BLaER1 treated with 17β-estradiol and CSF1 and Interleukin-3, amounts not matched to agents 10 nM and 100 nM (cell line): ENCODE results near the gene ELMO1.

Experiments
- H3K27ac ChIP-seq, 11 experiments: shearing (Covaris generic); formaldehyde crosslinking; 2 replicates each; pipeline ENCODE4 v1.8.1; 2022
- H3K27me3 ChIP-seq, 11 experiments: shearing (Covaris generic); formaldehyde crosslinking; 2 replicates each; pipeline ENCODE4 v1.8.1; 2022
- H3K36me3 ChIP-seq, 11 experiments: shearing (Covaris generic); formaldehyde crosslinking; 2 replicates each; pipeline ENCODE4 v1.8.1; 2022
- H3K4me1 ChIP-seq, 10 experiments: shearing (Covaris generic); formaldehyde crosslinking; 2 replicates each; pipeline ENCODE4 v1.8.1; 2022
- H3K4me2 ChIP-seq, 11 experiments: shearing (Covaris generic); formaldehyde crosslinking; 2 replicates each; pipeline ENCODE4 v1.8.1; 2022
- H3K4me3 ChIP-seq, 10 experiments: shearing (Covaris generic); formaldehyde crosslinking; 2 replicates each; pipeline ENCODE4 v1.8.1; 2022
- H3K9ac ChIP-seq, 11 experiments: shearing (Covaris generic); formaldehyde crosslinking; 2 replicates each; pipeline ENCODE4 v1.8.1; 2022
- H3K9me3 ChIP-seq, 11 experiments: shearing (Covaris generic); formaldehyde crosslinking; replicated peaks in 1 of 11; 2 replicates each; pipeline ENCODE4 v1.8.1; 2022
- H4K20me1 ChIP-seq, 11 experiments: shearing (Covaris generic); formaldehyde crosslinking; 2 replicates each; pipeline ENCODE4 v1.8.1; 2022
- Cebpa-rat ChIP-seq, 11 experiments: shearing (Covaris generic); IDR thresholded peaks; 2 replicates each; pipeline ENCODE4 v1.8.1; 2022

ELMO1 gene

DNA sequence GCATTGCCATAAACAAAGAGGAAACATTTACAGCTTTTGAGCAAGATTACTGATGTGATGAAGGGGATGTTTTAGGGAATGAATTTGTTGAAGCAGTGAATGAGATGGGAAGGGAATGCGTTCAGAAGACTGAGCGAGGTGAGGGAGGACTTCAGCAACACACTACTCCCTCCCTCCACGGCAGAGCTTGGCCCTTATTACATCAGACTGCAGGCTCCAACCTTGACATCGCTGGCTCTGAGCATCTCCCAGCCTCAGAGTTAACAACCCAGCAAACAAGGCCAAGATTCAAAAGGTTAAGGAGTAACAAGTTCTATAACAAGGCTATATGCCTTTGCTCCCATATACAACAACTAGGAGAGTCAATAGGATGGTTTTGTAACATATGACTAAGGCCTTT, 164.4 kb downstream of the ELMO1 start:
- peaks cover 0 to 13% (median 10%) of the 10 kb centered on the region in 11 experiments; a peak in 16 of 22 replicates for H3K9me3 ChIP-seq
- H3K27ac ChIP-seq = no peak overlapping the region

GRCh38 chr7:37283716-37284115, 164.9 kb downstream of the ELMO1 start:
- Histone ChIP-seq H3K9ac (no peak overlapping the region), H3K4me2 (peak overlapping the region in 2 of 11 experiments; percentile 34 to 43; a peak in 6 of 22 replicates), H4K20me1 (peaks cover 6 to 84% (median 26%) of the 10 kb centered on the region in 11 experiments; a peak in 18 of 22 replicates), H3K27ac (no peak overlapping the region), H3K9me3 (peaks cover 0 to 17% (median 13%) of the 10 kb centered on the region in 11 experiments; a peak in 16 of 22 replicates), H3K4me1 (peaks cover 15 to 48% (median 21%) of the 10 kb centered on the region in 10 experiments; a peak in 19 of 20 replicates), H3K4me3 (no peak overlapping the region), H3K36me3 (peaks cover 0 to 23% (median 11%) of the 10 kb centered on the region in 11 experiments; a peak in 17 of 22 replicates), H3K27me3 (no peaks in the 10 kb centered on the region)
- no peak for TF ChIP-seq Cebpa-rat (IDR thresholded peaks at IDR 0.05)

More for the DNA sequence above, 164.4 kb downstream of the ELMO1 start:
- Histone ChIP-seq H3K4me3 (no peak overlapping the region), H3K27me3 (no peaks in the 10 kb centered on the region), H3K4me1 (peaks cover 15 to 48% (median 21%) of the 10 kb centered on the region in 10 experiments; a peak in 19 of 20 replicates), H3K36me3 (peaks cover 0 to 19% (median 6%) of the 10 kb centered on the region in 11 experiments; a peak in 16 of 22 replicates), H3K4me2 (peak overlapping the region in 3 of 11 experiments; percentile 7 to 43 (median 34); a peak in 6 of 22 replicates), H3K9ac (no peak overlapping the region), H4K20me1 (peaks cover 6 to 87% (median 27%) of the 10 kb centered on the region in 11 experiments; a peak in 18 of 22 replicates)
- no peak for TF ChIP-seq Cebpa-rat (IDR thresholded peaks at IDR 0.05)

DNA sequence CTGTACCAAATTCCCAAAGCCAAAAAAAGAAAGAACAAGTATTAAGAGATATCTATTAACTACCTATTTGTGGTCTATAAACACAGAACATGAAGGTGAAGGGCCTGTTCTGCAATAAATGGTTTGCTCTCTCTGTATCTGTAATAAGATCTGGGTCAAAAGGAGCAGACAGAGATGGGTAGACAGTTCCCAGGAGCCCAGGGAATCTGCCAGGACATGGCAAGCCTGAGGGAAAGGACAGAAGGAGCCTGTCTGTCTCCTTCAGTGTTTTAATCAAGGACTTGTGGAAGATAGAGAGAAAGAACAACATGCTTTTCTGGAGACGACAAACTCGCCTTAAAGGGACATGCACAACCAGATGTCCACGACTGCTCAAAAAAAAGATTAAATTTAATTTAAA, 165.7 kb downstream of the ELMO1 start:
- Histone ChIP-seq H3K27me3 (no peaks in the 10 kb centered on the region), H3K9me3 (peaks cover 0 to 17% (median 13%) of the 10 kb centered on the region in 11 experiments; a peak in 16 of 22 replicates), H3K9ac (no peak overlapping the region), H3K27ac (no peak overlapping the region), H3K36me3 (peaks cover 0 to 28% (median 13%) of the 10 kb centered on the region in 11 experiments; a peak in 17 of 22 replicates), H3K4me2 (no peak overlapping the region; a peak in 2 of 22 replicates), H3K4me1 (peaks cover 15 to 48% (median 21%) of the 10 kb centered on the region in 10 experiments; a peak in 19 of 20 replicates), H4K20me1 (peaks cover 6 to 77% (median 26%) of the 10 kb centered on the region in 11 experiments; a peak in 18 of 22 replicates), H3K4me3 (no peak overlapping the region)
- no peak for TF ChIP-seq Cebpa-rat (IDR thresholded peaks at IDR 0.05)

GRCh38 chr7:37282093-37282444, 166.6 kb downstream of the ELMO1 start:
- TF ChIP-seq Cebpa-rat (IDR thresholded peaks at IDR 0.05) = no peak

GRCh38 chr7:37281368-37282092, 167.1 kb downstream of the ELMO1 start:
- H3K9me3 ChIP-seq = peaks cover 0 to 17% (median 13%) of the 10 kb centered on the region in 11 experiments; a peak in 16 of 22 replicates
- no peaks in the 10 kb centered on the region for H3K27me3 ChIP-seq
- H3K4me1 ChIP-seq = peaks cover 6 to 39% (median 13%) of the 10 kb centered on the region in 10 experiments; a peak in 18 of 20 replicates
- no peak overlapping the region for H3K4me2 ChIP-seq
- H3K4me3 ChIP-seq = no peak overlapping the region
- no peak for TF ChIP-seq Cebpa-rat (IDR thresholded peaks at IDR 0.05)
- no peak overlapping the region for H3K9ac ChIP-seq
- peaks cover 6 to 76% (median 26%) of the 10 kb centered on the region in 11 experiments; a peak in 17 of 22 replicates for H4K20me1 ChIP-seq
- peaks cover 0 to 35% (median 15%) of the 10 kb centered on the region in 11 experiments; a peak in 17 of 22 replicates for H3K36me3 ChIP-seq
- no peak overlapping the region for H3K27ac ChIP-seq

More at GRCh38 chr7:37282093-37282444, 166.6 kb downstream of the ELMO1 start:
- H3K4me3 ChIP-seq = no peak overlapping the region
- peaks cover 0 to 33% (median 15%) of the 10 kb centered on the region in 11 experiments; a peak in 17 of 22 replicates for H3K36me3 ChIP-seq
- no peak overlapping the region for H3K9ac ChIP-seq
- H3K27ac ChIP-seq = no peak overlapping the region
- no peak overlapping the region for H3K4me2 ChIP-seq
- H3K27me3 ChIP-seq = no peaks in the 10 kb centered on the region
- H3K9me3 ChIP-seq = peaks cover 0 to 17% (median 13%) of the 10 kb centered on the region in 11 experiments; a peak in 16 of 22 replicates
- H3K4me1 ChIP-seq = peaks cover 11 to 44% (median 16%) of the 10 kb centered on the region in 10 experiments; a peak in 19 of 20 replicates
- peaks cover 6 to 77% (median 26%) of the 10 kb centered on the region in 11 experiments; a peak in 17 of 22 replicates for H4K20me1 ChIP-seq

DNA sequence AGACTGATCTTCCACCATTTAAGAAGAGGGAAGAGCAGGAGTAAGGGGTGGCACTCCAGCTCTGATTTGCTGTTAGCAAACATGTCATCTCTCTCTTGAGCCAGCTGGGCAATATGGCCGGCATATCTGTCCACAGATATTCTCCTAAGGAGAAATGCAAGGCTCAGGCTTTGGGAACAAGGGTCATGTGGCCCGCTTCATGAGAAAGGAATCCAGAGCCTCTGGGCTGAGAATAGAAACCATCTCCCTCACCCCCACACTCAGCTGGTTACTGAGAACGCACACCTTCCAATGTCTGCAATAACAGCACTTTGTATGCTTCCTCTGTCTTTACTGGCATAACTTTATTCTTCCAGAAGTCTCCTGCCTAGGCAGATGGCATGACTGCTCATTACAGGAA, 171.2 kb downstream of the ELMO1 start:
- Histone ChIP-seq H3K27ac (no peak overlapping the region), H3K36me3 (peaks cover 4 to 47% (median 21%) of the 10 kb centered on the region in 11 experiments; a peak in 17 of 22 replicates), H3K4me2 (no peak overlapping the region; a peak in 1 of 22 replicates), H3K4me1 (no peaks in the 10 kb centered on the region), H3K9me3 (peaks cover 0 to 17% (median 13%) of the 10 kb centered on the region in 11 experiments; a peak in 16 of 22 replicates), H4K20me1 (peaks cover 0 to 75% (median 0%) of the 10 kb centered on the region in 11 experiments; a peak in 9 of 22 replicates), H3K4me3 (no peak overlapping the region), H3K9ac (no peak overlapping the region), H3K27me3 (no peaks in the 10 kb centered on the region)
- TF ChIP-seq Cebpa-rat (IDR thresholded peaks at IDR 0.05) = no peak

DNA sequence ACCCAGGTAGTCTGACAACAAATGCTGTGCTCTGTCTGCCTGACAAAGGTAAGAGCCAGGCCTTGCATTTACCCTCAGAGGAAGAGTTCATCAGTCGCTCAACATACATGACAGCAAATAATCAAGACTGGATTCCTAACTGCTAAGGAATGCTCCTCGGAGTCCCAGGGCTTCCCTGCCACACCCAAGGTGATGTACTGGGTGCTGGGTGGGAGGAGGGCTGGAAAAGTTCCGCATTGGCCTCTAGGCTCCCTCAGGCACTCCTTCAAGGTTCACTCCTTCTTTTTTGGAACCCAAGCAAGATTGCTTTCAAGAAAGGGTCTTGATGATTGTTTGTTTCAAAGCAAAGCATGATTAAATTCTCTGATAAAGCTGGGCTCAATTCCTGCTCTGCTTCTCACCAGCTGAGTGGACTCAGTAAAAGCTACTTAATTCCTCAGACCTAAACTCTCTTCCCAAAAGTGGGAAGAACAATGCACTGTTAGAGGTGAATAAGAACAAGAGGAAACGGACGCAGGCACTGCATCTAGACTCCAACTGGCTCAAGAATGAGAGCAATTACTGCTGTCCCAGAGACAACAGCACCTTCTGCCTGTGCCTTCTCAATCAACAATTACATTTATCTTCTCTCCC, 173.5 kb downstream of the ELMO1 start:
- H3K4me1 ChIP-seq = no peaks in the 10 kb centered on the region
- no peak overlapping the region for H3K9ac ChIP-seq
- H4K20me1 ChIP-seq = peaks cover 0 to 70% (median 0%) of the 10 kb centered on the region in 11 experiments; a peak in 9 of 22 replicates
- H3K27ac ChIP-seq = no peak overlapping the region
- H3K4me3 ChIP-seq = no peak overlapping the region
- H3K27me3 ChIP-seq = no peaks in the 10 kb centered on the region
- H3K4me2 ChIP-seq = no peak overlapping the region
- peaks cover 0 to 17% (median 12%) of the 10 kb centered on the region in 11 experiments; a peak in 16 of 22 replicates for H3K9me3 ChIP-seq
- H3K36me3 ChIP-seq = peaks cover 10 to 59% (median 27%) of the 10 kb centered on the region in 11 experiments; a peak in 21 of 22 replicates
- TF ChIP-seq Cebpa-rat (IDR thresholded peaks at IDR 0.05) = no peak

DNA sequence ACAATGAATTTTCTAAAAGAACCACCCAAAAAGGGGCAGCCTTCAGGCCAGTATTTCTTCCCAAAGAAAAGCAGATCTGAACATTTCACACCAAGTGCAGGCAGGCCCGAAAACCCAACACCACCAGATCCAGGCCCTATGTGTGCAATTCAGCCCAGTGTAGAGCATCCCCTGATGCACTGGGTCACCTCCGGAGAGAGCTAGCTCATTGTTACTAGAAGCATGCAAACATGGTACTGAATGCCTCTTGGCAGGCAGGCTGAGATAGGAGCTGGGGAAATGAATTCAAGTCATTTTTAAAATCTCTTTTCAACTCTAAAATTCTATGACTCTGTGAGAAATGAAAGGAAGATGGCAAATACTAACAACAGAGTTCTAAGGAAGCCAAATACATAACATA, 174.8 kb downstream of the ELMO1 start:
- Histone ChIP-seq H3K27me3 (no peaks in the 10 kb centered on the region), H3K36me3 (peaks cover 10 to 63% (median 27%) of the 10 kb centered on the region in 11 experiments; a peak in 20 of 22 replicates), H3K9me3 (peaks cover 0 to 4% (median 0%) of the 10 kb centered on the region in 11 experiments; a peak in 1 of 22 replicates), H3K4me3 (no peak overlapping the region), H3K4me1 (no peaks in the 10 kb centered on the region), H3K27ac (no peak overlapping the region), H4K20me1 (peaks cover 0 to 62% (median 0%) of the 10 kb centered on the region in 11 experiments; a peak in 9 of 22 replicates), H3K9ac (no peak overlapping the region), H3K4me2 (no peak overlapping the region)
- TF ChIP-seq Cebpa-rat (IDR thresholded peaks at IDR 0.05) = no peak
